ENCODE results near the gene LRAT. TPM values are rescaled to one million over a fixed set of nuclear protein-coding genes. Genes with fewer than 3 reads are reported as not detected.
A peak's percentile ranks its signal among the peaks of the same experiment; 100 is the strongest.
"Not testable (repeated sequence)": the region's sequence is repeated elsewhere in the genome, so short reads cannot be mapped to it uniquely, and the experiment has no call there.

LRAT gene
- total RNA-seq, 1 donor from 2014 or later = 0.20 TPM

GRCh38 chr4:154719087-154719486 lies 24.7 kb upstream of the LRAT start:
- Mint-ChIP-seq H3K4me3 (ENCODE audit: unreplicated experiment) (peak overlapping the region; percentile 8), H3K27ac (ENCODE audit: unreplicated experiment) (peak overlapping the region; percentile 94), H3K4me1 (ENCODE audit: low read depth, unreplicated experiment) (peaks cover 20% of the 10 kb centered on the region), H3K27me3 (ENCODE audit: unreplicated experiment) (no peaks in the 10 kb centered on the region), H3K36me3 (ENCODE audit: unreplicated experiment) (no peaks in the 10 kb centered on the region), H3K9me3 (ENCODE audit: unreplicated experiment) (peaks cover 9% of the 10 kb centered on the region)
- TF ChIP-seq, protein P1, sequence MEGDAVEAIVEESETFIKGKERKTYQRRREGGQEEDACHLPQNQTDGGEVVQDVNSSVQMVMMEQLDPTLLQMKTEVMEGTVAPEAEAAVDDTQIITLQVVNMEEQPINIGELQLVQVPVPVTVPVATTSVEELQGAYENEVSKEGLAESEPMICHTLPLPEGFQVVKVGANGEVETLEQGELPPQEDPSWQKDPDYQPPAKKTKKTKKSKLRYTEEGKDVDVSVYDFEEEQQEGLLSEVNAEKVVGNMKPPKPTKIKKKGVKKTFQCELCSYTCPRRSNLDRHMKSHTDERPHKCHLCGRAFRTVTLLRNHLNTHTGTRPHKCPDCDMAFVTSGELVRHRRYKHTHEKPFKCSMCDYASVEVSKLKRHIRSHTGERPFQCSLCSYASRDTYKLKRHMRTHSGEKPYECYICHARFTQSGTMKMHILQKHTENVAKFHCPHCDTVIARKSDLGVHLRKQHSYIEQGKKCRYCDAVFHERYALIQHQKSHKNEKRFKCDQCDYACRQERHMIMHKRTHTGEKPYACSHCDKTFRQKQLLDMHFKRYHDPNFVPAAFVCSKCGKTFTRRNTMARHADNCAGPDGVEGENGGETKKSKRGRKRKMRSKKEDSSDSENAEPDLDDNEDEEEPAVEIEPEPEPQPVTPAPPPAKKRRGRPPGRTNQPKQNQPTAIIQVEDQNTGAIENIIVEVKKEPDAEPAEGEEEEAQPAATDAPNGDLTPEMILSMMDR (IDR thresholded peaks at IDR 0.05; ENCODE audit: partially characterized antibody, unreplicated experiment) = no peak
- DNase-seq = no peak

DNA sequence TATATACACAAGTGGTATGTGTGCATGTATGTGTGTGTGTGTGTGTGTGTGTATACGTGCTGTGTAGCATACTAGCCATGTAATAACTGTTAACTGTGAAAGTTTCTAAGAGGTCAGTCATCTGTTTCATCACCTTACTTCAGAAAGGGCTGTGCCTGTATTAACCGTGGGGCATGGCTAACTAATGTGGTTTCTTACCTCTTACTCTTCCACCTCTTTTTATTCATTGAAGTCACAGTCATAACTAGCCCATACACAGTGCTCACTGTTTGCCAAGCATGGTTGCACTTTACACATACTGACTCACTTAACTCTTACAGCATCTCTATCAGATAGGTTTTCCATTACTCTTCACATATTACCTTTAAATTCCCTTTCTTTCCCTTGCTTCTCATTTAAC lies 23.7 kb upstream of the LRAT start:
- H3K9me3 Mint-ChIP-seq (ENCODE audit: unreplicated experiment) = peaks cover 9% of the 10 kb centered on the region
- H3K27ac Mint-ChIP-seq (ENCODE audit: unreplicated experiment) = no peak overlapping the region
- no peak for DNase-seq
- peaks cover 20% of the 10 kb centered on the region for H3K4me1 Mint-ChIP-seq (ENCODE audit: low read depth, unreplicated experiment)
- TF ChIP-seq, protein P1 (IDR thresholded peaks at IDR 0.05; ENCODE audit: partially characterized antibody, unreplicated experiment) = no peak
- peaks cover 2% of the 10 kb centered on the region for H3K27me3 Mint-ChIP-seq (ENCODE audit: unreplicated experiment)
- H3K36me3 Mint-ChIP-seq (ENCODE audit: unreplicated experiment) = no peaks in the 10 kb centered on the region
- no peak overlapping the region for H3K4me3 Mint-ChIP-seq (ENCODE audit: unreplicated experiment)

GRCh38 chr4:154720618-154721267 lies 23.1 kb upstream of the LRAT start:
- H3K9me3 Mint-ChIP-seq (ENCODE audit: unreplicated experiment) = peaks cover 8% of the 10 kb centered on the region
- no peaks in the 10 kb centered on the region for H3K36me3 Mint-ChIP-seq (ENCODE audit: unreplicated experiment)
- H3K27ac Mint-ChIP-seq (ENCODE audit: unreplicated experiment) = no peak overlapping the region
- H3K27me3 Mint-ChIP-seq (ENCODE audit: unreplicated experiment) = peaks cover 2% of the 10 kb centered on the region
- TF ChIP-seq, protein P1 (IDR thresholded peaks at IDR 0.05; ENCODE audit: partially characterized antibody, unreplicated experiment) = no peak
- H3K4me1 Mint-ChIP-seq (ENCODE audit: low read depth, unreplicated experiment) = peaks cover 20% of the 10 kb centered on the region
- H3K4me3 Mint-ChIP-seq (ENCODE audit: unreplicated experiment) = no peak overlapping the region
- DNase-seq = no peak

GRCh38 chr4:154722262-154722661 lies 21.5 kb upstream of the LRAT start:
- peaks cover 2% of the 10 kb centered on the region for H3K27me3 Mint-ChIP-seq (ENCODE audit: unreplicated experiment)
- no peak overlapping the region for H3K4me3 Mint-ChIP-seq (ENCODE audit: unreplicated experiment)
- H3K9me3 Mint-ChIP-seq (ENCODE audit: unreplicated experiment) = peaks cover 6% of the 10 kb centered on the region
- TF ChIP-seq, protein P1 (IDR thresholded peaks at IDR 0.05; ENCODE audit: partially characterized antibody, unreplicated experiment) = no peak
- DNase-seq = no peak
- no peaks in the 10 kb centered on the region for H3K36me3 Mint-ChIP-seq (ENCODE audit: unreplicated experiment)
- H3K27ac Mint-ChIP-seq (ENCODE audit: unreplicated experiment) = no peak overlapping the region
- H3K4me1 Mint-ChIP-seq (ENCODE audit: low read depth, unreplicated experiment) = peaks cover 20% of the 10 kb centered on the region

DNA sequence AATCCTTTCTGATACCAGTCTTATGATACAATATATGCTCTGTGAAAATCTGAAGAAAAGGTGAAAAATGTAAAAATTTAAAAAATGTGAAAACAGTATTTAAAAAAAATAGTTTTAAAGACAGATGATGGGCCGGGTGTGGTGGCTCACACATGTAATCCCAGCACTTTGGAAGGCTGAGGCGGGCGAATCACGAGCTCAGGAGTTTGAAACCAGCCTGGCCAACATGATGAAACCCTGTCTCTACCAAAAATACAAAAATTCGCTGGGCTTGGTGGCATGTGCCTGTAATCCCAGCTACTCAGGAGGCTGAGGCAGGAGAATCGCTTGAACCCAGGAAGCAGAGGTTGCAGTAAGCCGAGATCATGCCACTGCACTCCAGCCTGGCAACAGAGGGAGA lies 20.2 kb upstream of the LRAT start:
- H3K4me3 Mint-ChIP-seq (ENCODE audit: unreplicated experiment); DNase-seq; H3K27ac Mint-ChIP-seq (ENCODE audit: unreplicated experiment); H3K9me3 Mint-ChIP-seq (ENCODE audit: unreplicated experiment); H3K36me3 Mint-ChIP-seq (ENCODE audit: unreplicated experiment); H3K27me3 Mint-ChIP-seq (ENCODE audit: unreplicated experiment): not testable (repeated sequence)
- H3K4me1 Mint-ChIP-seq (ENCODE audit: low read depth, unreplicated experiment) = peaks cover 15% of the 10 kb centered on the region

Data from glutamatergic neuron (in vitro differentiated cells).